ENCODE results near the gene CHAC1.

Gene CHAC1

DNA sequence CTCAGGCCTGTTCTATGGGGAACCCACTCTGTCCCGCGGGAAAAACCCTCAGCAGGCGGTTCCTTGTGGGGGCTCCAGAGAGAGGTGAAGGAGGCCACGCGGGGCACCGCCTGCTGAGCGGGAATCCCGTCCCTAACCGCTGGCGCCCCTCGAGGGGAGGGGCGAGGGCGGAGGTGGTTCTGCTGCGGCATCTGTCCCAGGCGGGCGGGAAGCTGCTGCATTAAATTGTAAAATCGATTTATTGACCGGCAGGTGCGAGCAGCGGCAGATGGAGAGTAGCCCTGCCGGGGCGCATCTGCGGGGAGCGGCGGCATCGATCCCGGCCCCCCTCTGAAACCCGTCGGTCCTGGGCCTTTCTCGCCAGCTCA, 27.8 kb upstream of the CHAC1 start:
- no peak for DNase-seq

DNA sequence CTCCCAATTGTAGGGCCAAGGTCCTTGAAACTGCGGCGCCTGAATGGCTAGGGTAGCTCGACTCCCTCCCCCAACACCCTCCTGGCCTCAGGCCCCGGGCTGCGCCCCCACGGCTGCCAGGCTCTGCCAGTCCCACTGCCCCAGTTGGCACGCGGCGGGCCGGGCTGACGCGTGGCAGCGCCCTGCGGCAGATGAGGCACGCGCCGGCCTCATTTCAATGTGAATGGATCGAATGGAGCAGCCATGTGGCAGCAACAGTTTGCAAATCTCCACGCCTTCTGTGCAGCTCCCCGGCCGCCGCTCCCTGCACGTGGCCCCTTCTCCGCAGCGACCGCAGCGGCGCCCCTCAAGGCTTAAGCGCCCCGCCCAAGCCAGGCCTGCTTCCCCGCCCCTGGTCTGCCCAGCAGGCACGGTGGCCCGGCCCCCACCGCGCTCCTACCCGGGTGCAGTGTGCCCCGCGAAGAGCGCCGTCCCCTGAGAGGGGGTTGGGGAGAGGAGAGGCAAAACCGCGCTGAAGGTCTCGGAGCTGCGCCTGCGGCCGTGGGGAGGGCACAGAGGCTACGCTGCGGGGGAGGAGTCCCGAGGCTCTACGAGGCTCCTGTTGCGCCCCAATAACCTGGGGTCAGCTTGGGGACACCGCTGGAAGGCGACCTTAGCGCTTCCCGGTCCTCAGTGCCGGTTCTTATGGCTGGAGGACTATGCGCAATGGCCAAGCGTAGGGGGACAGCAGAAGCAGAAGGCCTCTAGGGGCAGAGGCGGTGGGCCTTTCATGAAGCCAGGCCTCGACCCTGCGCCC, 27.2 kb upstream of the CHAC1 start:
- DNase-seq = no peak

DNA sequence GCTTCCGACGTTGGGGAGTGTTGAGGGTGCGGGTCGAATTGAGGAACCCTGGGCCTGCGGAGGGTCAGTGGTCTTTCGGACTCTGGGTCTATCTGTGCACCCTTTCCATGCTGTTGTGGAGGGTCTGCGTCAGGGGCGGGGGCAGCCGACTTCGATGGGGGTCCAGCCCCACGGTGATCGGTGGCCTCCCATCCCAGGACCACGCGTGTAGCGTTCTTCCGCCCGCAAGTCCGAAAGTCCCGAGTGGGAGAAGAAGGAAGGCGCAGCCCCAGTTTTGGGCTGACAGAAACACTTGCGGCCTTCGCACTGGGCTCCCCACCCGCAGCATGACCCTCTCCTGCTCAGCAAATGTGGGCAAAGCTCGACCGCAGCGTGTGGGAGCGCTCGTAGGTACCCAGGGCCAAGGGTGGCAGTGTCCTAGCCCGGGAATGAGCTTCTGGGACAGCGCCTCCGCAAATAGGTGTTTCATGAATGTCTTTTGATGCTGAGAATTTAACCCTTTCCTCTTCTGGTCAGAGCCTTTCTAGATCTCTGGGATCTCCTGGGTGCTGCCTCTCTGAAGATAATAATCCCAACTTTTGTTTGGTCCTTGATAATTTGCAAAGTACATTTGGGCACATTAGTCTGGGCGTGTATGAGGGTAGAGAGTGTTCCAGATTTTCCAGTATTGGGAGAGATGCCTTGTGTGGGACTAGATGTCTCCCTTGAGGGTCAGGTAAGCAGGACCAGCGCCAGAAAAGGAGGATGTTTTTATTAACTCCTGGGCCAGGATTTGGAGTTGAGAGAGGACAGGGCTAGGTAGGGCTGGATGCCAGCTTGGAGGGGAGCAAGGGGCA, 26.4 kb upstream of the CHAC1 start:
- DNase-seq = no peak

DNA sequence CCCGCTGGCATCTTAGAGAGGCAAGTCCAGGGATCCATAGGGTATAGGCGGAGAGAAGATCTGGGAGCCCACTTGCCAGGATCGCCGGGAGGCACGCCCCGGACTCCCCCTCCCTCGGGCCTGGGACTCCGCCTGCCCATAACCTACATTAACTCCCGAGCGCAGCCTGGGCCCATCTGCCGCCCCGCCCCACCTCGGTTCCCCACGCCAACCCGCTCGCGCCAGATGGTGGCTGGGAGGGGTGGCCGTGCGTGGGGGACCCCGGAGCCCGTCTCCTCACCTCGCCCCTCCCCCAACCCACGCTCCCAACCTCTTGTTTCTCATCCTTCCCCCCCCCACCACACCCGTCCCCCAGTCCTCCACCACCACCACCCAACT, 25.8 kb upstream of the CHAC1 start:
- no peak for DNase-seq

DNA sequence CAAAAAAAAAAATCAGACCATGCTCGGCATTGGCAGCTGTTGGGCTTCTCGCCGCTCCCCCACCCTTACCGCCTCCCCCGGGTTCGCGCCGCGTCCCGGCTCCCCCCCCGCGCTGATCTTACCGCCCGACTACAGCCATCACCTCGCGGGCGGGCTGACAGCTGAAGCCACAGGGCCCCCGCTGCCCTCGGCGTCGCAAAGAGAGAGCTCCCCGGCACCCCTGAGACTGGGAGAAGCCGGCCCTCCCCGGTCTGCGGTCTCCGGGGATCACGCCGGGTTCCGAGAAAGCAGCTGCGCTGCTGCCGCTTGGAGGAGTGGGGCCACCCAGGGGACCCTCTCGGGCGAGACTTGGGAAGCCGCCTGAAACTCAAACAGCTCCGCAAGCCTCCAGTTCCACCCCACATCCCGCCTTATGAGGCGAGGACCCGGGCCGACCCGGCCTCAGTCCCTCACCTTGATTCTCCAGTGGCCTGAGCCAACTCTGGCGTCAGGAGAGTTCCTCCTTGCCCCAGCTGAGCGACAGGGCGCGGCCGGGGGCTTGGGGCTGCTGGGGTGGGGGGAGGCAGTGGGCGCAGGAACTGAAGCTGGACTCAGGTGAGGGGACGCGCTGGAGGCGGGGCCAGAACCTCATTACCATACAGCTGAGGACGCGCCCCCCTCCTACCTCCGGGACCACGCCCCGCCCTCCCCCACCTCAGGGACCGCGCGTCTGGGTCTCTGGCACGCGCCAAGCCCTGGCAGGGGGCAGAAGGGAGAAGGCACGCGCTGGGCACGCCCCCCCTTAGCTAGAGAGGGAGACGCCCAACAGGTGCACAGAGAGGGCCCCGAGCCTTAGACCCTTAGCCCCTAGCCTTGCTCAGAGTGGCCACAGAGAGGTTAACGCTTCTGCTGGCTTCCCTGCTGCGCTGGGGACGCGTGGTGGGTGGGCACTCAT, 25.1 kb upstream of the CHAC1 start:
- no peak for DNase-seq

DNA sequence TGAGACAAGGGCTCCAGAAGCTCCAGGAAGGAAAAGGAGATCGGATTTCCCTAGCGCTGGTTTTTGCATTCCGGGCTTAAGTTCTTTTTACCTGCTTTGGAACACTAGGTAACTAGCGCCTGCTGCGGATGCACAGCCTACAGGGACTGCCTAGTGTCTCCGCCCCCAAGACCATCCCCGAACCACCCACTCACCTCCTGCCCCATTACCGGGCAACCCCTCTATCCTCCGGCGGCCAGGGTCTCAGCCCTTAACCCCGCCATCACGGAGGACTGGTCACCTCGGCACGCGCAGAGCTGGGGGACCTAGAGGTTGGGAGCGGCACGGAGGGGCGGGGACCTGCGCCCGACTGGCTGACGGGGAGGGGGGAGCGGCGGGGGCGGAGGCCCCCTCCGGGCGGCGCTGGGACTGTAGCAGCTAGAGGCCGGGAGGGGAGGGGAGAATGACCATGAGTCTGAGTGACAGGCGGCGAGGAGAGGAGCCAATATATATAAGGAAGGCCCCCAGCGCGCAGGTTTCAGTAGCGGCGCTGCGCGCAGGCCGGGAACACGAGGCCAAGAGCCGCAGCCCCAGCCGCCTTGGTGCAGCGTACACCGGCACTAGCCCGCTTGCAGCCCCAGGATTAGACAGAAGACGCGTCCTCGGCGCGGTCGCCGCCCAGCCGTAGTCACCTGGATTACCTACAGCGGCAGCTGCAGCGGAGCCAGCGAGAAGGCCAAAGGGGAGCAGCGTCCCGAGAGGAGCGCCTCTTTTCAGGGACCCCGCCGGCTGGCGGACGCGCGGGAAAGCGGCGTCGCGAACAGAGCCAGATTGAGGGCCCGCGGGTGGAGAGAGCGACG, 24.2 kb upstream of the CHAC1 start, which contains the start of gene DLL4:
TSS of gene DLL4 (plus strand) at position 520 of the 839 bp plus-strand sequence. CDS start 329 bp downstream, outside the sequence.
- no peak for DNase-seq

DNA sequence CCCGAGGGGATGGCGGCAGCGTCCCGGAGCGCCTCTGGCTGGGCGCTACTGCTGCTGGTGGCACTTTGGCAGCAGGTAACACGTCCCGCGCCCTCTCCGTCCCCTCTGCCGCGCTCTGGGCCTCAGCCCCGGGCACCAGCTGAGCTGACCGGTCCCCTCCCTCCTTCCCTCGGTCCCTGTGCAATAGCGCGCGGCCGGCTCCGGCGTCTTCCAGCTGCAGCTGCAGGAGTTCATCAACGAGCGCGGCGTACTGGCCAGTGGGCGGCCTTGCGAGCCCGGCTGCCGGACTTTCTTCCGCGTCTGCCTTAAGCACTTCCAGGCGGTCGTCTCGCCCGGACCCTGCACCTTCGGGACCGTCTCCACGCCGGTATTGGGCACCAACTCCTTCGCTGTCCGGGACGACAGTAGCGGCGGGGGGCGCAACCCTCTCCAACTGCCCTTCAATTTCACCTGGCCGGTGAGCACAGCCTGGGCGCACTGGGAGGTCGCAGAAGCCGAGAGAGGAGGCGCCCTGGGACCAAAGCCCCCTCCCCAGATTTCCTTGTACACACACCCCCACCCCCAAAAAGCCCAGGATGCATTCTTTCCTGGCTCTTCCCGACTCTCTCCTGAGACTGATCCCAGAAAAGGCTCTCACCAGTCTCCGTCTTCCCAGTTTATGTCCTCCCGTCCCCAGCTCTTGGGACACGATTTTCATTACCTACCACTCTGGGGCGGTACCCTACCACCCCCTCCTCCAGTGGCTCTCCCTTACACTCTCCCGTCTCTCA, 23.4 kb upstream of the CHAC1 start:
- no peak for DNase-seq

DNA sequence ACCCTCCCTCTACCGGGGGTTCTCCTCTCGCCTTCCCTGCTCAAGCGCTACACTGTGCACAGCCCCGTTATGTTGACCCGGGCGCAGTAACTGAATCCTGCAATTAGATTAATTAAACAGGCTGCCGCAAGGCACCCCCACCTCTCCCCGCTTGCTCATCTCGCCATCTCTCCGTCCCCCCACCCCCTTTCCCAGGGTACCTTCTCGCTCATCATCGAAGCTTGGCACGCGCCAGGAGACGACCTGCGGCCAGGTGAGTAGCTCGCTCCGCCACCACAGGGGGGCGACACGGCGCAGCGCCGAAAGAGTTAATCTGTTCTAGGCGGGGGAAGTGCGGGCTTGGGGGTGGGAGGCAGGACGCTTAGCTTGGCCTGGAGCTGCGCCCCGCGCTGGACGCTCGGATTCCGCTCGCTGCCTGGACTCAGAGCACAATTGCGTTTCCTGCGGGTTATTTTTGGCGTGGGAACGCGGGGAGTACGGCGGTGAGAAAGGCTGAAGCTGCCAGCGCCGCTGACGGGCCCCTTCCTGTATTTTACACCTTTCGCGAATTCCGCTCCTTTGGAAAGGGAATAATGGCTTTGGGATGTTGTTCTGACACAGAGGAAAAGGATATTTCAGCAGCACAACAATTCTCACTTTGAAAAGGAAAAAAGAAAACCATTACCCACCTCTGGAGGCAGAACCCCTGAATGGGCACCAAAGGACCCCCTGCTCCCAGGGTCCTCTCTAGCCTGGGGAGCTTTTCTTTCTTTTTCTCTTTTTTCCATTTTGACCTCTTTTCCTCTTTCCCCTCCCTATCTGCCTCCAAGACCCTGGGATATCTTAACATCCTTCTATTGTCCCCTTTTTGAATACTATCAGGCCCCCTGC, 22.6 kb upstream of the CHAC1 start:
- no peak for DNase-seq

DNA sequence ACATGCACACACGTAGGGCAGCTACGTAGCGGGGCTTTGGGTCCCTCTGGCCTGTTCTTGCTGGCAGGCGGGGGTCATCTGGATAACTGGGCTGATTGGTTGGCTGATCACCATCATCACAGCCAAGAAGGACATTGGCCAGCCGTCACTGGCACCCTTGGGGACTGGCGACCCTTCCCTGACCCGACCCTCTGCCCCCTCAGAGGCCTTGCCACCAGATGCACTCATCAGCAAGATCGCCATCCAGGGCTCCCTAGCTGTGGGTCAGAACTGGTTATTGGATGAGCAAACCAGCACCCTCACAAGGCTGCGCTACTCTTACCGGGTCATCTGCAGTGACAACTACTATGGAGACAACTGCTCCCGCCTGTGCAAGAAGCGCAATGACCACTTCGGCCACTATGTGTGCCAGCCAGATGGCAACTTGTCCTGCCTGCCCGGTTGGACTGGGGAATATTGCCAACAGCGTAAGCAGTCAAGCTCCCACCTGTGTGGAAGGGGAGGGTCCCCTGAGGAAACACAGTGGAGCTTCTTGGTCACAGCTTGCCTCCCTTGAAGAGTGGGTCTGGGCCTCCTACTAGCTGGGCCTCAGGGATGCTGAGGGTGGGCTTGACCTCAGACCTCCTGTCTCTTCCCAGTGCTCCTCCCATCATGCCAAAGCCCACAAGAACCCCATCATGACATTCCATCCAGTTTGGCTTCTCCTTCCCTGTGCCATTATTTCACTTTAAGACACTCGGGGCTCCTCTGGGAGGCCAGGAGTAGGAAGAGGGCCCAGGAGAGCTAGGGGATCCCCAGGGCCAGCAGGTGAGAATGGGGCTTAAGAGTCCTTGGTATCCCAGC, 21.8 kb upstream of the CHAC1 start:
- DNase-seq = no peak

DNA sequence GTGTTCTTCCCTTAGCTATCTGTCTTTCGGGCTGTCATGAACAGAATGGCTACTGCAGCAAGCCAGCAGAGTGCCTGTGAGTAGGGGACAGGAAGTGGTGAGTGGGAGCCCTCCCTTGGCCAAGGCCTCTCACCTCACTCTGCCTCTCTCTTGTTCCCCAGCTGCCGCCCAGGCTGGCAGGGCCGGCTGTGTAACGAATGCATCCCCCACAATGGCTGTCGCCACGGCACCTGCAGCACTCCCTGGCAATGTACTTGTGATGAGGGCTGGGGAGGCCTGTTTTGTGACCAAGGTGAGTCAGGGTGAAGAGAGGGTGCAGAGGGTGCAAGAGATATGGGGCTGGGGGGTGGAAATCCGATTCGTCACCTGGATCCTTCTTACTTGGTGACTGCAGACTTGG, 21.1 kb upstream of the CHAC1 start:
- DNase-seq = no peak

DNA sequence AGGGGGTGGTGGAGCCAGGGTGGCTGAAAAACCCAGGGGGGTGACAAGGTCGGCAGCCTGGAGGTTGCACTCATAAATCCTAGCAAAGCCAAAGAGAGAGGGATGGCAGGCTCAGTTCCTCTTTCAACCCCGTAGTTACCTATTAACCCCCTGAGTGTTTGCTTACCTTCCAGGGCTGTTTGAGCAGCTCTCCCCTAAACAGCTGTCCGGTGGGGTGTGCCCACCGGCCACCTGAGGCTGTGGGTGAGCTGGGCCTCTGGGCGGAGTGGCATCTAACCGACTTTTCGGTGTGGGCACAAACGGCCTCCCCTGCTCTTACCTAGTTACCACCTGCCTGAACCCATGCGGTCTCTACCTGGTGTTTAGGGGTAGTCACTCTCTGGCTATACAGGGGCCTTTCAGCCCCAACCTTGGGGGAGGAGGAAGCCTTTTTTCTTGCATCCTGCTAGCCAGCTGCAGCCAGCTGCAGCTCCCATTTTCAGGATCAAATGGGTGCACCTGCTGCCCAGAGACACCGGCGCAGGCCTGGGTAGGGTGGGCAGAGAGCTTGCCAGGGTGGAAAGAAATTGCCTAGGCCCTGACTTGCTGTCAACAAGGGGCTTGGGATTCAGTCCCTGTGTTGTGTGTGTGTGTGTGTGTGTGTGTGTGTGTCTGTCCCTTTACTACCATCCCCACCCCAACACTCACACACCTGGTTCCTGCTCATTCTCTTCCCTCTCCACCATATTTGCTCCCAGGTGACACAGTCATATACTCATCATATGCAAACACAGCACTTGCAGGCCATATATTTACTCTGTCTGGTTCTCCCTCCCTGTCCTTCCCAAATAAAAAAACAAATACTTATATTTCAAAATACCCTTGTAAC, 20.4 kb upstream of the CHAC1 start:
- DNase-seq = no peak

DNA sequence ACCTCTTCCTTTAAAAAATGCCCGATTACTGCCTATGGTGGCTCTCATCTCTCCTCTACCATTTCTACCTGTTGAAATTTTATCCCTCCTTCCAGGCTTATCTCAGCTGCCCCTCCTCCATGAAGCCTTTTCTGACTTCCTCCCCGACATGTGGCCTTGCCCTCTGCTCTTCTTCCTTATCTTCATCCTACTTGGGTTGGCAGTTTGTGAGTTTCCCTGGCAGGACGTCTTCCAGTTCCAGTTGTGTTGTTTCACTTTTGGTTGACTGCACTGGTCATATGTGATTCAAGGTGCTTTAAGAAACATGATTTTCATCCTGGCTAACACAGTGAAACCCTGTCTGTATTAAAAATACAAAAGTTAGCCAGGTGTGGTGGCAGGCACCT, 19.8 kb upstream of the CHAC1 start:
- no peak for DNase-seq

DNA sequence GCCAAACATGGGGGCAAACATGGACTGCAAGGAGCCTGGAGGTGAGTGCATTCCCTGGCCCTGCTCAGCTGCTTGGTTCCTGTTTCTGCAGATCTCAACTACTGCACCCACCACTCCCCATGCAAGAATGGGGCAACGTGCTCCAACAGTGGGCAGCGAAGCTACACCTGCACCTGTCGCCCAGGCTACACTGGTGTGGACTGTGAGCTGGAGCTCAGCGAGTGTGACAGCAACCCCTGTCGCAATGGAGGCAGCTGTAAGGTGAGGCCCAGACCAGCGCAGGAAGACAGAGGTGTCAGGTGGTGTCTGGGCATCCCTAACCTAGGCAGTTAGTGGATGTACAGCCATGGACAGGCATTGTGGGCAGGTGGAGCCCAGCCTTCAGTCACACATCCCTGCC, 18.8 kb upstream of the CHAC1 start:
- DNase-seq = no peak

DNA sequence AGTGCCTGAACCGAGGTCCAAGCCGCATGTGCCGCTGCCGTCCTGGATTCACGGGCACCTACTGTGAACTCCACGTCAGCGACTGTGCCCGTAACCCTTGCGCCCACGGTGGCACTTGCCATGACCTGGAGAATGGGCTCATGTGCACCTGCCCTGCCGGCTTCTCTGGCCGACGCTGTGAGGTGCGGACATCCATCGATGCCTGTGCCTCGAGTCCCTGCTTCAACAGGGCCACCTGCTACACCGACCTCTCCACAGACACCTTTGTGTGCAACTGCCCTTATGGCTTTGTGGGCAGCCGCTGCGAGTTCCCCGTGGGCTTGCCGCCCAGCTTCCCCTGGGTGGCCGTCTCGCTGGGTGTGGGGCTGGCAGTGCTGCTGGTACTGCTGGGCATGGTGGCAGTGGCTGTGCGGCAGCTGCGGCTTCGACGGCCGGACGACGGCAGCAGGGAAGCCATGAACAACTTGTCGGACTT, 17.0 kb upstream of the CHAC1 start:
- DNase-seq = no peak

DNA sequence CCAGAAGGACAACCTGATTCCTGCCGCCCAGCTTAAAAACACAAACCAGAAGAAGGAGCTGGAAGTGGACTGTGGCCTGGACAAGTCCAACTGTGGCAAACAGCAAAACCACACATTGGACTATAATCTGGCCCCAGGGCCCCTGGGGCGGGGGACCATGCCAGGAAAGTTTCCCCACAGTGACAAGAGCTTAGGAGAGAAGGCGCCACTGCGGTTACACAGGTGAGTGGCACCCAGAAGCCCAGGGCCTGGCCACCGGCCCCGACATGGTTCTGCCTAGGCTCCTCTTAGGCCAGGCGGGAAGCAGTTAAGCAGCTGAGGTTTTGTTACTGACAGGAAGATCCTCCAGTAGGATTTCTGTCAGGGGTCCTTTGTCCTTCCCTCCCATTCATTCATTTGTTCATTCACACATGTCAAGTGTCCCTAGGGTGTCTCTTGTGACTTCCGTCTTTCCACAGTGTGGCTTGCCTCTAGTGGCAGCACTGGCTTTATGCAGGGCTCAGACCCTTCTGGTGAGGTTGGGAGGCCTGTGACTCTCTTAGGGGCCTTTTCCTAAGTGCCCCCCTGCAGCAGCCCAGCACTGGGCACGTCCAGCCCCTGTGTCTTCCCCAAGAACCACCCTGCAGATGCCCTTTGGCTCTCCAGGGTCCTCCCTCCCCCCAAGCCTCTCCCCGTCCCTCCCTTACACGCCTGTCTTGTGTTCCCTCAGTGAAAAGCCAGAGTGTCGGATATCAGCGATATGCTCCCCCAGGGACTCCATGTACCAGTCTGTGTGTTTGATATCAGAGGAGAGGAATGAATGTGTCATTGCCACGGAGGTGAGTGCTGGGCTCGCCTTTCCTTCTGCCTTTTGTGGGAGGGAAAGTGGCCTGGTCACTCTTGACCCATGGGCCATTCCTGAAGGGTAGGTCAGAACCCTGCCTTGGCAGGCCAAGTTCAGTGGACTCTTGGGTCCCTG, 16.3 kb upstream of the CHAC1 start:
- DNase-seq = no peak

DNA sequence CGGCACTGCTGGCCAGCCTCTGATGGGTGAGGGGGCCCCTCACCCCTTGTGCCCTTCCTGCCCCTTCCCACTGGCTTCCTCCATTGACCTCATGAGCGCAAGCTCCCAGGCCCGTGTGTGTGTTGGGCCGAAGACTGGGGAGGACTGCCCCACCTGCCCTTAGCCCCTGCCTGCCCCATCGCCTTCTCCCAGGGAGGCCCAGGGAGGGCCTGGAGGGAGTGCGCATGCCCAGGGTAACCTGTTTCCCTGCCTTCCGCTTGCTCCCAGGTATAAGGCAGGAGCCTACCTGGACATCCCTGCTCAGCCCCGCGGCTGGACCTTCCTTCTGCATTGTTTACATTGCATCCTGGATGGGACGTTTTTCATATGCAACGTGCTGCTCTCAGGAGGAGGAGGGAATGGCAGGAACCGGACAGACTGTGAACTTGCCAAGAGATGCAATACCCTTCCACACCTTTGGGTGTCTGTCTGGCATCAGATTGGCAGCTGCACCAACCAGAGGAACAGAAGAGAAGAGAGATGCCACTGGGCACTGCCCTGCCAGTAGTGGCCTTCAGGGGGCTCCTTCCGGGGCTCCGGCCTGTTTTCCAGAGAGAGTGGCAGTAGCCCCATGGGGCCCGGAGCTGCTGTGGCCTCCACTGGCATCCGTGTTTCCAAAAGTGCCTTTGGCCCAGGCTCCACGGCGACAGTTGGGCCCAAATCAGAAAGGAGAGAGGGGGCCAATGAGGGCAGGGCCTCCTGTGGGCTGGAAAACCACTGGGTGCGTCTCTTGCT, 15.3 kb upstream of the CHAC1 start:
- no peak for DNase-seq

All from T-helper 9 cell (primary cell).